A549 (cell line): ENCODE measurements around the gene NOC4L. TPM values are rescaled to one million over a fixed set of nuclear protein-coding genes. Genes with fewer than 3 reads are reported as not detected.

Experiments used
- ATAC-seq, 2 experiments: fragments of 200-7000 bp in 1 of 2; fragments of >200 bp in 1 of 2; cut with Nextera tagmentation in 1 of 2; cut with Tn5 transposase in 1 of 2; 3 replicates each; pipeline versions ENCODE4 v1.8.0 to v1.9.1; 2018 to 2020; ENCODE audit warnings: mild to moderate bottlenecking in 1 of 2, moderate library complexity in 1 of 2
- CTCF ChIA-PET: fragments of 300-600 bp; sonication (Branson Sonifier 250); formaldehyde crosslinking; extraction: SDS; loops from one replicate; lab custom pipeline; 2021; ENCODE audit warnings: antibody characterized with exemption, inconsistent platforms; lab: Yijun Ruan, JAX
- POLR2A ChIA-PET: fragments of 350-600 bp; formaldehyde crosslinking; extraction: SDS; loops from one replicate; lab custom pipeline; 2021; ENCODE audit warnings: antibody characterized with exemption, inconsistent platforms; lab: Yijun Ruan, JAX
- DNase-seq, 2 experiments: peaks; one replicate each; pipeline versions ENCODE4 v3.0.0 to v3.0.0-alpha.2; 2011 to 2016; ENCODE audit warnings: low read depth in 1 of 2, low spot score in 1 of 2
- FAIRE-seq: peaks from 2 replicates; lab custom pipeline; 2011; peaks lifted over from hg19 to GRCh38; lab: Jason Lieb, UNC
- H3K27ac ChIP-seq, 2 experiments: fragments of >200 bp; sonication (Bioruptor Twin); formaldehyde crosslinking; 3 replicates each; pipeline ENCODE4 v1.5.1; 2016 to 2017
- H3K4me1 ChIP-seq: fragments of >200 bp; sonication (Bioruptor Twin); formaldehyde crosslinking; 3 replicates; pipeline ENCODE4 v1.6.1; 2016
- H3K4me2 ChIP-seq: fragments of >200 bp; sonication (Bioruptor Twin); formaldehyde crosslinking; 3 replicates; pipeline ENCODE4 v1.6.1; 2016
- H3K4me3 ChIP-seq: fragments of >200 bp; sonication (Bioruptor Twin); formaldehyde crosslinking; 3 replicates; pipeline ENCODE4 v1.5.1; 2016
- H3K9me3 ChIP-seq: fragments of >200 bp; sonication (Bioruptor Twin); formaldehyde crosslinking; 3 replicates; pipeline ENCODE4 v1.6.1; 2016
- EP300 ChIP-seq, 2 experiments: fragments of >200 bp; sonication (Bioruptor Twin); formaldehyde crosslinking; IDR thresholded peaks; 2 replicates in 1 of 2; 3 replicates in 1 of 2; pipeline ENCODE4 v1.6.1; 2016 to 2017
- FOSL2 ChIP-seq, 2 experiments: fragments of 450-650 bp in 1 of 2; fragments of >200 bp in 1 of 2; sonication (Bioruptor Twin) in 1 of 2; formaldehyde crosslinking; IDR thresholded peaks; 2 replicates each; pipeline versions ENCODE4 v1.5.0 to v1.6.1; 2016 to 2020; ENCODE audit warnings: mild to moderate bottlenecking in 1 of 2, moderate library complexity in 1 of 2
- FOXS1 ChIP-seq: fragments of 250-450 bp; sonication (Bioruptor Pico); IDR thresholded peaks from 2 replicates; pipeline ENCODE4 v1.5.0; 2020; ENCODE audit warnings: mild to moderate bottlenecking, moderate library complexity
- HOXA7 ChIP-seq: fragments of 250-450 bp; sonication (Bioruptor Pico); IDR thresholded peaks from 2 replicates; pipeline ENCODE4 v1.5.0; 2020; ENCODE audit warnings: mild to moderate bottlenecking, moderate library complexity
- HOXB5 ChIP-seq: fragments of 250-450 bp; sonication (Bioruptor Pico); IDR thresholded peaks from 2 replicates; pipeline ENCODE4 v1.5.0; 2020; ENCODE audit warnings: mild to moderate bottlenecking, moderate library complexity
- JUN ChIP-seq, 2 experiments: fragments of >200 bp; sonication (Bioruptor Twin); formaldehyde crosslinking; IDR thresholded peaks; 2 replicates in 1 of 2; 3 replicates in 1 of 2; pipeline ENCODE4 v1.6.1; 2016 to 2017
- JUNB ChIP-seq: fragments of >200 bp; sonication (Bioruptor Twin); formaldehyde crosslinking; IDR thresholded peaks from 2 replicates; pipeline ENCODE4 v1.6.1; 2016
- MAFK ChIP-seq: fragments of 450-650 bp; IDR thresholded peaks from 2 replicates; pipeline ENCODE4 v1.6.1; 2014; ENCODE audit not compliant: partially characterized antibody
- MYC ChIP-seq: IDR thresholded peaks from 2 replicates; pipeline ENCODE4 v1.6.1; 2012; ENCODE audit warnings: mild to moderate bottlenecking, inconsistent platforms, low read length, improper control_type of control experiment, borderline replicate concordance
- NPAS2 ChIP-seq: fragments of 250-450 bp; sonication (Bioruptor Pico); IDR thresholded peaks from 2 replicates; pipeline ENCODE4 v1.8.0; 2022; ENCODE audit warnings: mild to moderate bottlenecking, moderate library complexity, borderline replicate concordance
- PHF8 ChIP-seq: fragments of 200-600 bp; sonication (generic); IDR thresholded peaks from 2 replicates; pipeline ENCODE4 v1.6.1; 2016; ENCODE audit warnings: low read depth, mild to moderate bottlenecking, antibody characterized with exemption, moderate library complexity, borderline replicate concordance
- POLR2AphosphoS2 ChIP-seq: conservative IDR thresholded peaks from 2 replicates; pipeline ENCODE4 v1.6.1; 2012; ENCODE audit warnings: low read length, improper control_type of control experiment, inconsistent platforms
- RCOR1 ChIP-seq: fragments of 150-350 bp; IDR thresholded peaks from 2 replicates; pipeline ENCODE4 v1.6.1; 2014; ENCODE audit warnings: antibody characterized with exemption, low read length, low read depth
- RNF2 ChIP-seq: fragments of 200-600 bp; sonication (generic); IDR thresholded peaks from 2 replicates; pipeline ENCODE4 v1.6.1; 2016; ENCODE audit warnings: low read depth, mild to moderate bottlenecking, antibody characterized with exemption, moderate library complexity, borderline replicate concordance
- TP53 ChIP-seq: fragments of 250-450 bp; sonication (Bioruptor Pico); IDR thresholded peaks from 2 replicates; pipeline ENCODE4 v1.5.0; 2021; ENCODE audit warnings: mild to moderate bottlenecking, moderate library complexity
- ZFP36 ChIP-seq: fragments of 450-650 bp; IDR thresholded peaks from 2 replicates; pipeline ENCODE4 v1.6.1; 2014; ENCODE audit warnings: borderline replicate concordance; ENCODE audit not compliant: partially characterized antibody
- WGBS: methylation state at CpG from one replicate; pipeline ENCODE4 v1.1.6; 2017; ENCODE audit errors: missing lambda C conversion rate; 5-methylcytosine and 5-hydroxymethylcytosine counted together
- polyA plus RNA-seq, 4 experiments: library from polyadenylated mRNA; depleted of rRNA in 3 of 4; stranded (reverse); fragments of >200 nt; fragmentation: RNase III in 1 of 4; extraction: RNeasy Plus Mini Kit Qiagen cat#74134 plus additional on column Dnase treatment in 1 of 4; gene quantifications; 2 replicates in 3 of 4; 3 replicates in 1 of 4; pipeline ENCODE4 v1.2.3, GENCODE V29; 2011 to 2017
- TF ChIP-seq, protein P1 (sequence below): fragments of 150-350 bp; IDR thresholded peaks from 2 replicates; pipeline ENCODE4 v1.6.1; 2014; ENCODE audit warnings: low read depth, mild to moderate bottlenecking, low read length
- TF ChIP-seq, protein P2 (sequence below): IDR thresholded peaks from 2 replicates; pipeline ENCODE4 v1.6.1; 2012
- TF ChIP-seq, protein P3 (sequence below): fragments of >200 bp; sonication (Bioruptor Twin); formaldehyde crosslinking; IDR thresholded peaks from 3 replicates; pipeline ENCODE4 v1.5.1; 2016
- TF ChIP-seq, protein P4 (sequence below): fragments of 200-600 bp; sonication (generic); IDR thresholded peaks from 2 replicates; pipeline ENCODE4 v1.6.1; 2016; ENCODE audit warnings: antibody characterized with exemption, mild to moderate bottlenecking, moderate library complexity

The NOC4L gene
- polyA plus RNA-seq, 2 of the 4 experiments (the other 2 are of a cell fraction) = 12.1 to 34.1 TPM

DNA sequence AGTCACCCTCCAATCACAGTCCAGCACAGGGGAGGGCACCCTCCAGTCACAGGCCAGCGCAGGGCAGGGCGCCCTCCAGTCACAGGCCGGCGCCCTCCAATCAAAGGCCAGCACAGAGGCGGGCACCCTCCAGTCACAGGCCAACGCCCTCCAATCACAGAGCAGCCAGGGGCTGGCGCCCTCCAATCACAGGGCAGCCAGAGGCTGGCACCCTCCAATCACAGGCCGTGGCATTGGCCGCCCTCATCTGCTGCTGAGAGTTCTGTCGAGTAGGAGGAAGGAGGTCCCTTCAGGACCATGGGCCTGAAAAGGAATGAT is 26.7 kb upstream of the NOC4L start:
- peak; percentile 47 to 91; a peak in 4 of 6 replicates for ATAC-seq
- no peaks in the 10 kb centered on the region for H3K9me3 ChIP-seq
- DNase-seq = peak; percentile 11 to 64
- TF ChIP-seq FOSL2 (IDR thresholded peaks at IDR 0.05) (no peak), FOSL2 (CRISPR knock-in tag; IDR thresholded peaks at IDR 0.05) (no peak), JUN (IDR thresholded peaks at IDR 0.05) (no peak)
- TF ChIP-seq, protein P1, sequence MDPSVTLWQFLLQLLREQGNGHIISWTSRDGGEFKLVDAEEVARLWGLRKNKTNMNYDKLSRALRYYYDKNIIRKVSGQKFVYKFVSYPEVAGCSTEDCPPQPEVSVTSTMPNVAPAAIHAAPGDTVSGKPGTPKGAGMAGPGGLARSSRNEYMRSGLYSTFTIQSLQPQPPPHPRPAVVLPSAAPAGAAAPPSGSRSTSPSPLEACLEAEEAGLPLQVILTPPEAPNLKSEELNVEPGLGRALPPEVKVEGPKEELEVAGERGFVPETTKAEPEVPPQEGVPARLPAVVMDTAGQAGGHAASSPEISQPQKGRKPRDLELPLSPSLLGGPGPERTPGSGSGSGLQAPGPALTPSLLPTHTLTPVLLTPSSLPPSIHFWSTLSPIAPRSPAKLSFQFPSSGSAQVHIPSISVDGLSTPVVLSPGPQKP = no peak
- TF ChIP-seq, protein P2, sequence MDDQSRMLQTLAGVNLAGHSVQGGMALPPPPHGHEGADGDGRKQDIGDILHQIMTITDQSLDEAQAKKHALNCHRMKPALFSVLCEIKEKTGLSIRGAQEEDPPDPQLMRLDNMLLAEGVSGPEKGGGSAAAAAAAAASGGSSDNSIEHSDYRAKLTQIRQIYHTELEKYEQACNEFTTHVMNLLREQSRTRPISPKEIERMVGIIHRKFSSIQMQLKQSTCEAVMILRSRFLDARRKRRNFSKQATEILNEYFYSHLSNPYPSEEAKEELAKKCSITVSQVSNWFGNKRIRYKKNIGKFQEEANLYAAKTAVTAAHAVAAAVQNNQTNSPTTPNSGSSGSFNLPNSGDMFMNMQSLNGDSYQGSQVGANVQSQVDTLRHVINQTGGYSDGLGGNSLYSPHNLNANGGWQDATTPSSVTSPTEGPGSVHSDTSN = no peak
- no peak overlapping the region for H3K27ac ChIP-seq
- no peak overlapping the region for H3K4me3 ChIP-seq
- 96% methylated on average over 3 of the region's 10 CpGs for WGBS
- no peaks in the 10 kb centered on the region for H3K4me1 ChIP-seq
- ChIA-PET CTCF (no interaction called here), POLR2A (no interaction called here)
- H3K4me2 ChIP-seq = no peak overlapping the region
- FAIRE-seq = no peak

DNA sequence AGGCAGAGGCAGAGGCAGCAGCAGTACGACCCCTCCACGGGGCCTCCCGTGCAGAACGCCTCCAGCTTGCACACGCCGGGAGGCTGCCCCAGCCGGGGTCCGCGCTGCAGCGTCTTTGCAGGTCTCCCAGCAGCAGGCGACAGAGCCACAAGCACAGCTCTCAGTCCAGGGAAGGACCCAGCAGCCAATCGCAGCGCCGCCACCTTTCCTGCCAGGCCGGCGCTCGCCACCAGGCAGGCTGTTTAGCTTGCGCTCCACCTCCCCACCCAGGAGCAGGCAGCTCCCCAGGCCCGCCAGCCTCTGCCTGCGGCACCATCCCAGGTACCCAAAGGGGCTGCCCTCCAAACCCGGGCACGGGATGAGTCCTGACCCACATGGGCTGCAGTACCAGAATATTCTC is 25.4 kb upstream of the NOC4L start:
- POLR2A ChIA-PET = no interaction called here
- H3K9me3 ChIP-seq = no peaks in the 10 kb centered on the region
- DNase-seq = no peak
- no peak for TF ChIP-seq MAFK
- H3K4me2 ChIP-seq = no peak overlapping the region
- no peak overlapping the region for H3K4me3 ChIP-seq
- ATAC-seq = no peak
- CTCF ChIA-PET = no interaction called here
- no peak overlapping the region for H3K27ac ChIP-seq
- 96% methylated on average over 22 of the region's 22 CpGs for WGBS
- no peak for FAIRE-seq
- H3K4me1 ChIP-seq = no peaks in the 10 kb centered on the region

DNA sequence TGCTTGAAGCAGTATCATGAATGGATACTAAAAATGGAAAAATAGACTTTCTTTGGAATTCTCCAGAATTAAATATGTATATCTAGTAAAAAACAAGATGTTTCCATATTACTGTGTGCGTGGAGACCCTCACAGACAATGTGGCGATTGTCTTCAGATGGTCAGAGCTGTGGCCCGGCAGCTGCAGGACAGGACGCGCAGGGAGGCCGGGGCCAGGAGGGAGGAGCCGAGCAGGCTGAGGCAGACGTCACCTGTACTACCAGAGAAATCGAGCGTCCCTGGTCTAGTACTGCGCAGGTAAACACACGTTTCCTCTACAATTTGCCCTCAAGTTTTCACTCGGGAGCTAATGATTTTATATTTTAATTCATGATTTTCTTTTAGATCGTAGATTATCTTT is 23.0 kb upstream of the NOC4L start:
- no peaks in the 10 kb centered on the region for H3K9me3 ChIP-seq
- FAIRE-seq = no peak
- TF ChIP-seq JUN (IDR thresholded peaks at IDR 0.05) = no peak
- TF ChIP-seq, all 56 proteins: peak for 0
- WGBS = 91% methylated on average over 14 of the region's 14 CpGs
- H3K4me2 ChIP-seq = no peak overlapping the region
- H3K27ac ChIP-seq = no peak overlapping the region
- ATAC-seq = no peak
- H3K4me3 ChIP-seq = no peak overlapping the region
- POLR2A ChIA-PET = no interaction called here
- CTCF ChIA-PET = no interaction called here
- H3K4me1 ChIP-seq = no peaks in the 10 kb centered on the region
- DNase-seq = no peak

DNA sequence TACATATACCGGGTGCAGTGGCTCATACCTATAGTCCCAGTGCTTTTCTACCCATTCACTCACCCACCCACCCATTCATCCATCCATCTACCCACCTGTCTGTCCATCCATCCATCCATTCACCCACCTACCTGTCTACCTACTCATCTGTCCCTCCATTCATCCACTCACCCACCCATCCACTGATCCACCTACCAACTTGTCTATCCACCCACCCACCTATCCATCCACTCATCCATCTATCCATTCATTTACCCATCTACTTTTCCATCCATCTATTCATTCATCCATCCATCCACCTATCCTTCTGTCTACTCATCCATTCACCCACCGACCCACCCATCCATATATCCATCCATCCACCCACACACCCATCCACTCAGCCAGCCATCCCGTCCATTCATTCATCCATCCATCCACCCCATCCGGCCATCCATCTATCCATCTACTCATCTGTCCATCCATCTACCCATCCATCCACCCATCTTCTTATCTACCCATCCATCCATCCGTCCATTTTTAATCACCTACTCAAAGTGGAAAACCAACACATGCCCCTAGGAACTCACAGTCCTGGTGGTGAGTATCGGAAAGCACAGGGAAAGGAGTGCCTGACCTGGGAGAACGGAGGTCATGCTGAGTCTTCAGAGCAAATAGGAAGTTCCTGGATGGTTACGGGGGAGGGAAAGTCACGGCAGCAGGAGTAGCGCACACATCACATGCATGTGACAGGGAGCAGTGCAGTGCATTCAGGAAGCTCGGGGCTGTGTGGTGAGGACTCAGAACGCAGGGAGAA is 20.1 kb upstream of the NOC4L start:
- FAIRE-seq = no peak
- 87% methylated on average over 12 of the region's 12 CpGs for WGBS
- POLR2A ChIA-PET = interaction anchor here (0.5 kb wide), 1 partner anchor 11 kb away, joined by 6 read pairs; no protein-coding TSS in a partner anchor
- TF ChIP-seq ZFP36 (no peak), FOXS1 (CRISPR knock-in tag) (no peak), NPAS2 (no peak), HOXB5 (CRISPR knock-in tag) (no peak), RNF2 (no peak), HOXA7 (CRISPR knock-in tag) (no peak), POLR2AphosphoS2 (no peak), JUN (IDR thresholded peaks at IDR 0.05) (no peak), EP300 (IDR thresholded peaks at IDR 0.05) (no peak), JUNB (no peak), TP53 (CRISPR knock-in tag) (no peak), RCOR1 (no peak), MYC (no peak), PHF8 (no peak)
- TF ChIP-seq, protein P3, sequence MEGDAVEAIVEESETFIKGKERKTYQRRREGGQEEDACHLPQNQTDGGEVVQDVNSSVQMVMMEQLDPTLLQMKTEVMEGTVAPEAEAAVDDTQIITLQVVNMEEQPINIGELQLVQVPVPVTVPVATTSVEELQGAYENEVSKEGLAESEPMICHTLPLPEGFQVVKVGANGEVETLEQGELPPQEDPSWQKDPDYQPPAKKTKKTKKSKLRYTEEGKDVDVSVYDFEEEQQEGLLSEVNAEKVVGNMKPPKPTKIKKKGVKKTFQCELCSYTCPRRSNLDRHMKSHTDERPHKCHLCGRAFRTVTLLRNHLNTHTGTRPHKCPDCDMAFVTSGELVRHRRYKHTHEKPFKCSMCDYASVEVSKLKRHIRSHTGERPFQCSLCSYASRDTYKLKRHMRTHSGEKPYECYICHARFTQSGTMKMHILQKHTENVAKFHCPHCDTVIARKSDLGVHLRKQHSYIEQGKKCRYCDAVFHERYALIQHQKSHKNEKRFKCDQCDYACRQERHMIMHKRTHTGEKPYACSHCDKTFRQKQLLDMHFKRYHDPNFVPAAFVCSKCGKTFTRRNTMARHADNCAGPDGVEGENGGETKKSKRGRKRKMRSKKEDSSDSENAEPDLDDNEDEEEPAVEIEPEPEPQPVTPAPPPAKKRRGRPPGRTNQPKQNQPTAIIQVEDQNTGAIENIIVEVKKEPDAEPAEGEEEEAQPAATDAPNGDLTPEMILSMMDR = no peak
- TF ChIP-seq, protein P4, sequence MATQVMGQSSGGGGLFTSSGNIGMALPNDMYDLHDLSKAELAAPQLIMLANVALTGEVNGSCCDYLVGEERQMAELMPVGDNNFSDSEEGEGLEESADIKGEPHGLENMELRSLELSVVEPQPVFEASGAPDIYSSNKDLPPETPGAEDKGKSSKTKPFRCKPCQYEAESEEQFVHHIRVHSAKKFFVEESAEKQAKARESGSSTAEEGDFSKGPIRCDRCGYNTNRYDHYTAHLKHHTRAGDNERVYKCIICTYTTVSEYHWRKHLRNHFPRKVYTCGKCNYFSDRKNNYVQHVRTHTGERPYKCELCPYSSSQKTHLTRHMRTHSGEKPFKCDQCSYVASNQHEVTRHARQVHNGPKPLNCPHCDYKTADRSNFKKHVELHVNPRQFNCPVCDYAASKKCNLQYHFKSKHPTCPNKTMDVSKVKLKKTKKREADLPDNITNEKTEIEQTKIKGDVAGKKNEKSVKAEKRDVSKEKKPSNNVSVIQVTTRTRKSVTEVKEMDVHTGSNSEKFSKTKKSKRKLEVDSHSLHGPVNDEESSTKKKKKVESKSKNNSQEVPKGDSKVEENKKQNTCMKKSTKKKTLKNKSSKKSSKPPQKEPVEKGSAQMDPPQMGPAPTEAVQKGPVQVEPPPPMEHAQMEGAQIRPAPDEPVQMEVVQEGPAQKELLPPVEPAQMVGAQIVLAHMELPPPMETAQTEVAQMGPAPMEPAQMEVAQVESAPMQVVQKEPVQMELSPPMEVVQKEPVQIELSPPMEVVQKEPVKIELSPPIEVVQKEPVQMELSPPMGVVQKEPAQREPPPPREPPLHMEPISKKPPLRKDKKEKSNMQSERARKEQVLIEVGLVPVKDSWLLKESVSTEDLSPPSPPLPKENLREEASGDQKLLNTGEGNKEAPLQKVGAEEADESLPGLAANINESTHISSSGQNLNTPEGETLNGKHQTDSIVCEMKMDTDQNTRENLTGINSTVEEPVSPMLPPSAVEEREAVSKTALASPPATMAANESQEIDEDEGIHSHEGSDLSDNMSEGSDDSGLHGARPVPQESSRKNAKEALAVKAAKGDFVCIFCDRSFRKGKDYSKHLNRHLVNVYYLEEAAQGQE = no peak

More for the DNA sequence above, 20.1 kb upstream of the NOC4L start:
- no peak overlapping the region for H3K4me2 ChIP-seq
- CTCF ChIA-PET = no interaction called here
- DNase-seq (no peak), ATAC-seq (no peak)
- H3K27ac ChIP-seq = no peak overlapping the region
- no peaks in the 10 kb centered on the region for H3K4me1 ChIP-seq
- H3K9me3 ChIP-seq = peaks cover 4% of the 10 kb centered on the region; the same call in 1 of the 3 replicates
- no peak overlapping the region for H3K4me3 ChIP-seq
